ENCODE data around the gene ICE1. TPM values are rescaled to one million over a fixed set of nuclear protein-coding genes. Genes with fewer than 3 reads are reported as not detected.
"Not testable (repeated sequence)": the region's sequence is repeated elsewhere in the genome, so short reads cannot be mapped to it uniquely, and the experiment has no call there.

Gene ICE1
- total and polyA plus RNA-seq, 7 experiments from 2014 or later, result 17.2 to 47.6 (median 32.4) TPM

- H3K4me1 Mint-ChIP-seq, result no peaks in the 10 kb centered on the region
- H3K27ac ChIP-seq (ENCODE audit: low read depth, low read length), result no peak overlapping the region
- H3K27ac Mint-ChIP-seq, result no peak overlapping the region
- H3K9me3 ChIP-seq (ENCODE audit: control insufficient read depth in 2 of 3, low read length in 3 of 3), result no peaks in the 10 kb centered on the region
- H3K9me3 Mint-ChIP-seq, result peaks cover 0 to 2% (median 0%) of the 10 kb centered on the region in 11 donors
- intact Hi-C loops (cut with micrococcal nuclease), result no loop called here
- ChIA-PET POLR2A (no interaction called here), CTCF (no interaction called here)
- H3K36me3 ChIP-seq (ENCODE audit: control insufficient read depth in 2 of 3, insufficient read depth in 3 of 3, low read length in 3 of 3), result no peaks in the 10 kb centered on the region
- H3K4me1 ChIP-seq (ENCODE audit: control insufficient read depth in 2 of 2, insufficient read depth in 2 of 2, low read length in 2 of 2), result no peaks in the 10 kb centered on the region
- H3K4me3 ChIP-seq (ENCODE audit: low read length), result no peak overlapping the region
- no peak overlapping the region for H3K4me3 Mint-ChIP-seq
- peaks cover 0 to 3% (median 0%) of the 10 kb centered on the region in 5 donors for H3K27me3 Mint-ChIP-seq
- peaks cover 0 to 14% (median 4%) of the 10 kb centered on the region in 5 donors for H3K36me3 Mint-ChIP-seq
- ATAC-seq (no peak), DNase-seq (no peak)
- H3K27me3 ChIP-seq (ENCODE audit: control insufficient read depth in 2 of 2, insufficient read depth in 2 of 2, low read length in 2 of 2), result no peaks in the 10 kb centered on the region
Observed at GRCh38 chr5:5387192-5387591, 35.3 kb upstream of the ICE1 start.

- no peaks in the 10 kb centered on the region for H3K9me3 ChIP-seq (ENCODE audit: control insufficient read depth in 2 of 3, low read length in 3 of 3)
Observed at GRCh38 chr5:5387777-5388176, 34.7 kb upstream of the ICE1 start.

GRCh38 chr5:5390121-5390869 lies 32.2 kb upstream of the ICE1 start:
- H3K4me3 Mint-ChIP-seq; DNase-seq; H3K4me3 ChIP-seq (ENCODE audit: low read length); ATAC-seq; H3K9me3 ChIP-seq (ENCODE audit: control insufficient read depth in 2 of 3, low read length in 3 of 3); H3K27me3 ChIP-seq (ENCODE audit: control insufficient read depth in 2 of 2, insufficient read depth in 2 of 2, low read length in 2 of 2); H3K4me1 ChIP-seq (ENCODE audit: control insufficient read depth in 2 of 2, insufficient read depth in 2 of 2, low read length in 2 of 2); H3K4me1 Mint-ChIP-seq; CTCF ChIA-PET; H3K36me3 ChIP-seq (ENCODE audit: control insufficient read depth in 2 of 3, insufficient read depth in 3 of 3, low read length in 3 of 3); H3K27ac ChIP-seq (ENCODE audit: low read depth, low read length); intact Hi-C loops (cut with micrococcal nuclease); POLR2A ChIA-PET; H3K27me3 Mint-ChIP-seq; H3K9me3 Mint-ChIP-seq; H3K27ac Mint-ChIP-seq: not testable (repeated sequence)
- peaks cover 0 to 29% (median 10%) of the 10 kb centered on the region in 5 donors for H3K36me3 Mint-ChIP-seq

More at GRCh38 chr5:5387777-5388176, 34.7 kb upstream of the ICE1 start:
- H3K36me3 ChIP-seq (ENCODE audit: control insufficient read depth in 2 of 3, insufficient read depth in 3 of 3, low read length in 3 of 3), result no peaks in the 10 kb centered on the region
- no peaks in the 10 kb centered on the region for H3K4me1 ChIP-seq (ENCODE audit: control insufficient read depth in 2 of 2, insufficient read depth in 2 of 2, low read length in 2 of 2)
- CTCF ChIA-PET, result no interaction called here
- Mint-ChIP-seq H3K36me3 (peaks cover 0 to 17% (median 4%) of the 10 kb centered on the region in 5 donors), H3K27ac (no peak overlapping the region), H3K4me1 (no peaks in the 10 kb centered on the region), H3K27me3 (peaks cover 0 to 3% (median 0%) of the 10 kb centered on the region in 5 donors), H3K9me3 (peaks cover 0 to 2% (median 0%) of the 10 kb centered on the region in 11 donors), H3K4me3 (no peak overlapping the region)
- H3K4me3 ChIP-seq (ENCODE audit: low read length), result no peak overlapping the region
- H3K27me3 ChIP-seq (ENCODE audit: control insufficient read depth in 2 of 2, insufficient read depth in 2 of 2, low read length in 2 of 2), result no peaks in the 10 kb centered on the region
- POLR2A ChIA-PET, result no interaction called here
- ATAC-seq (no peak), DNase-seq (no peak)
- no peak overlapping the region for H3K27ac ChIP-seq (ENCODE audit: low read depth, low read length)
- intact Hi-C loops (cut with micrococcal nuclease), result no loop called here

GRCh38 chr5:5392504-5392903 lies 30.0 kb upstream of the ICE1 start:
- ATAC-seq; H3K4me1 ChIP-seq (ENCODE audit: control insufficient read depth in 2 of 2, insufficient read depth in 2 of 2, low read length in 2 of 2); H3K36me3 ChIP-seq (ENCODE audit: control insufficient read depth in 2 of 3, insufficient read depth in 3 of 3, low read length in 3 of 3); H3K9me3 ChIP-seq (ENCODE audit: control insufficient read depth in 2 of 3, low read length in 3 of 3); H3K27me3 ChIP-seq (ENCODE audit: control insufficient read depth in 2 of 2, insufficient read depth in 2 of 2, low read length in 2 of 2); H3K4me1 Mint-ChIP-seq; H3K27ac ChIP-seq (ENCODE audit: low read depth, low read length); H3K27ac Mint-ChIP-seq; H3K4me3 Mint-ChIP-seq; intact Hi-C loops (cut with micrococcal nuclease); H3K27me3 Mint-ChIP-seq; POLR2A ChIA-PET; H3K4me3 ChIP-seq (ENCODE audit: low read length); CTCF ChIA-PET; H3K9me3 Mint-ChIP-seq; DNase-seq: not testable (repeated sequence)
- H3K36me3 Mint-ChIP-seq, result peaks cover 0 to 27% (median 10%) of the 10 kb centered on the region in 5 donors

- H3K4me1 ChIP-seq (ENCODE audit: control insufficient read depth in 2 of 2, insufficient read depth in 2 of 2, low read length in 2 of 2); H3K36me3 ChIP-seq (ENCODE audit: control insufficient read depth in 2 of 3, insufficient read depth in 3 of 3, low read length in 3 of 3); H3K4me1 Mint-ChIP-seq; H3K27me3 ChIP-seq (ENCODE audit: control insufficient read depth in 2 of 2, insufficient read depth in 2 of 2, low read length in 2 of 2); DNase-seq; intact Hi-C loops (cut with micrococcal nuclease); H3K9me3 ChIP-seq (ENCODE audit: control insufficient read depth in 2 of 3, low read length in 3 of 3); H3K27ac ChIP-seq (ENCODE audit: low read depth, low read length); H3K27ac Mint-ChIP-seq; POLR2A ChIA-PET; H3K4me3 ChIP-seq (ENCODE audit: low read length); H3K27me3 Mint-ChIP-seq; ATAC-seq; H3K9me3 Mint-ChIP-seq; H3K4me3 Mint-ChIP-seq; CTCF ChIA-PET: not testable (repeated sequence)
- H3K36me3 Mint-ChIP-seq, result peaks cover 0 to 29% (median 13%) of the 10 kb centered on the region in 5 donors
Observed at GRCh38 chr5:5394384-5394986, 28.0 kb upstream of the ICE1 start.

GRCh38 chr5:5395093-5395492 lies 27.4 kb upstream of the ICE1 start:
- H3K4me1 Mint-ChIP-seq; H3K4me3 Mint-ChIP-seq; H3K27ac ChIP-seq (ENCODE audit: low read depth, low read length); ATAC-seq; H3K9me3 ChIP-seq (ENCODE audit: control insufficient read depth in 2 of 3, low read length in 3 of 3); H3K27me3 Mint-ChIP-seq; H3K27ac Mint-ChIP-seq; intact Hi-C loops (cut with micrococcal nuclease); H3K4me1 ChIP-seq (ENCODE audit: control insufficient read depth in 2 of 2, insufficient read depth in 2 of 2, low read length in 2 of 2); H3K4me3 ChIP-seq (ENCODE audit: low read length); POLR2A ChIA-PET; H3K27me3 ChIP-seq (ENCODE audit: control insufficient read depth in 2 of 2, insufficient read depth in 2 of 2, low read length in 2 of 2); H3K36me3 ChIP-seq (ENCODE audit: control insufficient read depth in 2 of 3, insufficient read depth in 3 of 3, low read length in 3 of 3); CTCF ChIA-PET; DNase-seq: not testable (repeated sequence)
- Mint-ChIP-seq H3K36me3 (peaks cover 0 to 35% (median 19%) of the 10 kb centered on the region in 5 donors), H3K9me3 (peaks cover 0 to 13% (median 6%) of the 10 kb centered on the region in 11 donors)

- no peak for ATAC-seq
- ChIA-PET POLR2A (no interaction called here), CTCF (no interaction called here)
- peaks cover 0 to 7% (median 0%) of the 10 kb centered on the region in 3 experiments for H3K9me3 ChIP-seq (ENCODE audit: control insufficient read depth in 2 of 3, low read length in 3 of 3)
- H3K27ac ChIP-seq (ENCODE audit: low read depth, low read length), result no peak overlapping the region
- no peak overlapping the region for H3K4me3 ChIP-seq (ENCODE audit: low read length)
- DNase-seq, result no peak
- H3K4me1 ChIP-seq (ENCODE audit: control insufficient read depth in 2 of 2, insufficient read depth in 2 of 2, low read length in 2 of 2), result no peaks in the 10 kb centered on the region
- intact Hi-C loops (cut with micrococcal nuclease), result no loop called here
- Mint-ChIP-seq H3K27me3 (no peaks in the 10 kb centered on the region), H3K36me3 (peaks cover 0 to 36% (median 31%) of the 10 kb centered on the region in 5 donors), H3K4me1 (no peaks in the 10 kb centered on the region), H3K9me3 (peaks cover 0 to 16% (median 9%) of the 10 kb centered on the region in 11 donors), H3K27ac (no peak overlapping the region), H3K4me3 (no peak overlapping the region)
- no peaks in the 10 kb centered on the region for H3K27me3 ChIP-seq (ENCODE audit: control insufficient read depth in 2 of 2, insufficient read depth in 2 of 2, low read length in 2 of 2)
- no peaks in the 10 kb centered on the region for H3K36me3 ChIP-seq (ENCODE audit: control insufficient read depth in 2 of 3, insufficient read depth in 3 of 3, low read length in 3 of 3)
Observed at GRCh38 chr5:5398071-5398470, 24.4 kb upstream of the ICE1 start.
